HG02852 (cell line): ENCODE measurements around the gene CACNG4.

Source experiments
- ATAC-seq: cut with Tn5 transposase; IDR thresholded peaks from one replicate; pipeline ENCODE4 v1.9.1; 2021; ENCODE audit warnings: mild to moderate bottlenecking, moderate library complexity; ENCODE audit not compliant: unreplicated experiment

CACNG4 gene

GRCh38 chr17:67015001-67015400 lies 50.5 kb downstream of the CACNG4 start:
- no peak for ATAC-seq

- ATAC-seq = no peak
Measured at GRCh38 chr17:67016039-67016762, 51.7 kb downstream of the CACNG4 start.

GRCh38 chr17:67017910-67018309 lies 53.4 kb downstream of the CACNG4 start:
- ATAC-seq = no peak

GRCh38 chr17:67018471-67019434 lies 54.2 kb downstream of the CACNG4 start:
- no peak for ATAC-seq

GRCh38 chr17:67019809-67020208 lies 55.3 kb downstream of the CACNG4 start:
- ATAC-seq = no peak

DNA sequence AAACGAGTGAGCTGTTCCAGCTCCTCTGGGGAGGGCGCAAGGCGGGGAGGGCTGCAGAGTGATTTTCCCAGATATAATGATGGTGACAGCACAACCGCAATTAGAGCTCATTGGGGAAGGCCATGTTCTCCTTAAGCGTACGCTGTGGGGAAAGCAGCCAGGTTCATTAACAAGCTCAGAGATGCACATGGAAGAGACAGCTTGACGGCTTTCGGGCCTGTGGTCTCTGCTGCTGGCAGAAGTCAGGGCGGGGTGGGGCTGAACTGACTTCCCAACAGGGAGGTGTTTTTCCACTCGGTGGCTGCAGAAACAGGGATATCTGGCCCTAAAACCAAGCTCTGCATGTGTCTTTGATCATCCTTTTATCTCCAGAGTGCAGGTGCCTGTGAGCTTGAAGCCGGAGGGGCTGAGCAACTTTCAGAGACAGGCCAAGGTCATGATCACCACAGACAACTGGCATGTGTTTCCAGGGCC lies 55.8 kb downstream of the CACNG4 start:
- ATAC-seq = no peak

DNA sequence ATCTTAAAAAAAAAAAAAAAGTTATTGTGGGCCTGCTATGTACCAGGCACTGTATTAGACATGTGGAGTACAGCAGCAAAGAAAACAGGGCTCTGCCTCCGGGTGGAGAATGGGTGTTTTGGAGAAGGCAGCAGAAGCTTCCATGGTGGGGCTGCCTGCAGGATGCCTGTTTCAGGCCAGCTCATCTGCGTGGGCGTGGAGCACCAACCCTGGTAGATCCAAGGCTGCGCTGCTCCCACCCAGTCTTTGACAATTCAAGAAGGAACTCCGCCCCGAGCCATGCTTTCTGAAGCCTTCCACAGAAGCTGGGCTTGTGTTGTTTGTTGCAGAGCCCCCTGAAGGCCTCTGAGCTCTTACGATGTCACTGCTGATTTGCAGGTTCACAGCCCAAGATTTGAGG lies 56.7 kb downstream of the CACNG4 start:
- ATAC-seq = no peak

DNA sequence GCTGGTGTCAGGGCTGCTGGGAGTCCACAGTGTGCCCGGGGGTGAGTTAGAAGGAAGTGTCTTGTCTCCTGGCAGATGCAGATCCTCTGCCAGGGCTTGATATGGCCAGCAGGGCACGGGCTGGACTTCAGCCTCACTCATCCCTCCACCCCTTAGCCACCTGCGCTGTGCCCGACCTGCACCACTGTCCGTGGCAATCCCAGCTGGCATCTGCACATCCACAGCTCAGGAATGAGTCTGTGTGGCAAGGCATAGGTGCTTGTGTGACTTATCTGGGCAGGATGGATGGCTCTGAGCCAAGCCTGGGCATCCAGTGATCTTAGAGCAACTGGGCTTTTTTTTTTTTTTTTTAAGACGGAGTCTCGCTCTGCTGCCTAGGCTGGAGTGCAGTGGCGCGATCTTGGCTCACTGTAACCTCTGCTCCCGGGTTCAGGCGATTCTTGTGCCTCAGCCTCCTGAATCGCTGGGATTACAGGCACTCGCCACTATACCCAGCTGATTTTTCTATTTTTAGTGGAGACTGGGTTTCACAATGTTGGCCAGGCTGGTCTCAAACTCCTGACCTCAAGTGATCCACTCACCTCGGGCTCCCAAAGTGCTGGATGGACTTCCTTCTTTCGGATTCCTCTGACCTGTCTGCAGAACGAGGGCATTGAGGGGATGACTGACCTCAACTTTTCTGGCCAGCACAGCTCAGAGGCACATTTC lies 57.4 kb downstream of the CACNG4 start:
- ATAC-seq = no peak

GRCh38 chr17:67022451-67022810 lies 57.9 kb downstream of the CACNG4 start:
- ATAC-seq = no peak

DNA sequence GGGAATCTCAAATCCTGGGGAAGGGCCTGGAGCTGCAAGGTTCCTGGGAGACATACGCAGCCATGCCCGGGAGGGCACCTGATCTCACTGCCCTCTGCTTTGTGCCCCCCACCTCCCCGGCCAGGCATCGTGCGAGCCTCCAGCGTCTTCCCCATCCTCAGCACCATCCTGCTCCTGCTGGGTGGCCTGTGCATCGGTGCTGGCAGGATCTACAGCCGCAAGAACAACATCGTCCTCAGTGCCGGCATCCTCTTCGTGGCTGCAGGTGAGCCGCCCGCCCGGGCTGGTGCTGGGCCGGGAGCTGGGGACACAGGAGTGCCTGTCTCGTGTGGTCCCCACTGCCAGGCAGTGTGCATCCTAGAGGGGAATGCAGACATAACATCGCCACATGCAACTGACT lies 60.2 kb downstream of the CACNG4 start:
- no peak for ATAC-seq

GRCh38 chr17:67025216-67025792 lies 60.8 kb downstream of the CACNG4 start:
- no peak for ATAC-seq

- ATAC-seq = no peak
Measured at GRCh38 chr17:67026341-67026740, 61.8 kb downstream of the CACNG4 start.

- ATAC-seq = no peak
Measured at GRCh38 chr17:67027031-67027628, 62.6 kb downstream of the CACNG4 start.

GRCh38 chr17:67030641-67031040 lies 66.1 kb downstream of the CACNG4 start:
- ATAC-seq = no peak

DNA sequence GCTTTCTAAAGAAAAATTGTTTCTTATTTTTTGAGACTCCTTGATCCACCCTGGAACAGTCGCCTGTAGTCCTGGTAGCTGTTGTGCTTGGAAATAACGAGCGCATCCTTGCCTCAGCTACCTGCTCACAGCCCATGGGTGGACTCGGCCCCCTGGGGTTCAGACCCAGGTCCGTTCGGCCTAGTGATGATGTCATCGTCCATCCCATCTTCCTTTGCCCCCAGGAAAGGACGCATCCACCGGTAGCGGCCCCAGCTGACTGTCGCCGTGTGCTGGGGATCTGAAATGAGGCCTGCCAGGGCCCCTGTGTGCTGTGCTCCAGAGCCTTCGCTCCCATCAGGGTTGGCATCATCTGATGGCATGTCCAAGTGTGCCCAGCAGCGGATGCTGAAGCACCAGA lies 67.9 kb downstream of the CACNG4 start:
- ATAC-seq = no peak

DNA sequence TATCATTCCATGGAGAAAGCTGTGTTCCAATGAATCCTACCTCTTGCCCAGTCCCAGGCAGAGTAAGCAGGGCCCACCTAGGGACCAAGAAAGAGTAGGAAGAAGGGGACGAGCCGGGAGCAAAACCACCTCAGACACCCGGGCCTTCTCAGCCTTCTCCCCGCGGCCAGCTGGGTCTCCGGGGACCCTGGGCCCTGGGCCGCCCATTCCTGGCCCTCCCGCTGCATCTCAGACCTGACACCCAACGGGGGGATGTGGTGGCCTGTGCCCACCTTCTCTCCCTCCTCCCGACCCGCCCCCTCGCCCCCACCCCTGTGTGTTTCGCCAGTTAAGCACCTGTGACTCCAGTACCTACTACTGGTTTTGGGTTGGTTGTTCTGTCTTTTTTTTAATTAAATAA lies 68.5 kb downstream of the CACNG4 start:
- ATAC-seq = no peak

- ATAC-seq = no peak
Measured at GRCh38 chr17:67033613-67034012, 69.1 kb downstream of the CACNG4 start.

- peak; percentile 89 for ATAC-seq
Measured at GRCh38 chr17:67035131-67036083, 70.9 kb downstream of the CACNG4 start.

GRCh38 chr17:67038861-67039365 lies 74.4 kb downstream of the CACNG4 start:
- ATAC-seq = no peak
